HepG2 (cell line): ENCODE results near the gene SH2B2. TPM values are rescaled to one million over a fixed set of nuclear protein-coding genes. Genes with fewer than 3 reads are reported as not detected.

ENCODE experiments used
- JUNB ChIP-seq: sonication (generic); formaldehyde crosslinking; IDR thresholded peaks from 2 replicates; pipeline ENCODE4 v1.8.0; 2022; ENCODE audit warnings: missing genetic modification reagents, mild to moderate bottlenecking, borderline replicate concordance
- KAT8 ChIP-seq: IDR thresholded peaks from 2 replicates; pipeline ENCODE4 v1.6.1; 2016; ENCODE audit warnings: missing genetic modification reagents, missing compliant biosample characterization
- NR2F6 ChIP-seq, 2 experiments: IDR thresholded peaks; 2 replicates each; pipeline ENCODE4 v1.6.1; 2016; ENCODE audit warnings: antibody characterized with exemption in 1 of 2, mild to moderate bottlenecking in 1 of 2
- PRDM4 ChIP-seq: sonication (generic); formaldehyde crosslinking; IDR thresholded peaks from 2 replicates; pipeline ENCODE4 v1.9.0; 2021; ENCODE audit warnings: missing genetic modification reagents, borderline replicate concordance
- RBAK ChIP-seq: sonication (generic); formaldehyde crosslinking; IDR thresholded peaks from 2 replicates; pipeline ENCODE4 v1.5.1; 2020; ENCODE audit warnings: mild to moderate bottlenecking, missing genetic modification reagents
- STAT6 ChIP-seq: sonication (generic); formaldehyde crosslinking; IDR thresholded peaks from 2 replicates; pipeline ENCODE4 v1.4.0; 2020; ENCODE audit warnings: missing genetic modification reagents, mild to moderate bottlenecking, borderline replicate concordance
- ZNF251 ChIP-seq: sonication (generic); formaldehyde crosslinking; IDR thresholded peaks from 2 replicates; pipeline ENCODE4 v1.9.0; 2021; ENCODE audit warnings: mild to moderate bottlenecking, missing genetic modification reagents
- polyA plus RNA-seq, 8 experiments: library from polyadenylated mRNA; depleted of rRNA in 3 of 8; stranded (reverse) in 7 of 8; unstranded in 1 of 8; fragments of >200 nt; fragmentation: Illumina TruSeq in 4 of 8; extraction: Trizol in 4 of 8; gene quantifications; 2 replicates each; pipeline versions ENCODE4 v1.2.1 to v1.2.3, GENCODE V29; 2011 to 2016; ENCODE audit warnings: low read depth in 4 of 8, missing spikeins in 1 of 8, mixed read lengths in 1 of 8; ENCODE audit not compliant: insufficient read depth in 1 of 8
- total RNA-seq, 5 experiments: library from RNA; depleted of rRNA; stranded (reverse); fragments of >200 nt; fragmentation: Illumina TruSeq; extraction: Trizol; gene quantifications; 2 replicates each; pipeline ENCODE4 v1.2.3, GENCODE V29; 2016; ENCODE audit warnings: low read depth in 1 of 5

Gene SH2B2
- total and polyA plus RNA-seq, 2 of the 13 experiments (the other 11 are each of a cell fraction or from before 2014, with no cell fraction given) = 0.46 to 1.3 TPM

- no peak for TF ChIP-seq STAT6
- no peak for TF ChIP-seq PRDM4 (CRISPR knock-in tag)
- no peak for TF ChIP-seq KAT8 (CRISPR knock-in tag)
- no peak for TF ChIP-seq RBAK (CRISPR knock-in tag)
- no peak for TF ChIP-seq NR2F6 (IDR thresholded peaks at IDR 0.05)
- TF ChIP-seq NR2F6 (CRISPR knock-in tag; IDR thresholded peaks at IDR 0.05) = no peak
- TF ChIP-seq ZNF251 (CRISPR knock-in tag) = no peak
- no peak for TF ChIP-seq JUNB
- TF ChIP-seq, all 625 proteins: peak for 0
Measured at GRCh38 chr7:102248081-102248455, 38.6 kb upstream of the SH2B2 start (continued).
